Measurements from ENCODE around the gene NHS.

DNA sequence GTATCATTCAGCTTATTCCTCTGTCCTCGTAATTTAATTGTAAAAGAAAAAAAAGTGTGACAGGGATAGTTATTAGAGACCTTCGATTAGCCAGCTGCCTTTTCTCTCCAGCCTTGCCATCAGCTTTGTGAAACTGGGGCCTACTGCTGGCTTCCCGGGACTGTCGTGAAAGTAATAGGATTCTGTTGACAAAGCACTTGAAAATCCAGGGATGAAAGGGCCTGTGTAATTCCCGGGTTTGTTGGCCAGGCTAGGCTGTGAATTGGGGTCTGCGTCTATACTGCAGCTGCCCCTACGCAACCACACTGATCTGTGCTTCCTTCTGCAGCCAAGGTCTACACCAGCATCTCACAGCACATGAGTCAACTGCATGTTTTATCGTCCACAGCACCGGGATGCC is 241.9 kb downstream of the NHS start:
- TF ChIP-seq, protein P1, sequence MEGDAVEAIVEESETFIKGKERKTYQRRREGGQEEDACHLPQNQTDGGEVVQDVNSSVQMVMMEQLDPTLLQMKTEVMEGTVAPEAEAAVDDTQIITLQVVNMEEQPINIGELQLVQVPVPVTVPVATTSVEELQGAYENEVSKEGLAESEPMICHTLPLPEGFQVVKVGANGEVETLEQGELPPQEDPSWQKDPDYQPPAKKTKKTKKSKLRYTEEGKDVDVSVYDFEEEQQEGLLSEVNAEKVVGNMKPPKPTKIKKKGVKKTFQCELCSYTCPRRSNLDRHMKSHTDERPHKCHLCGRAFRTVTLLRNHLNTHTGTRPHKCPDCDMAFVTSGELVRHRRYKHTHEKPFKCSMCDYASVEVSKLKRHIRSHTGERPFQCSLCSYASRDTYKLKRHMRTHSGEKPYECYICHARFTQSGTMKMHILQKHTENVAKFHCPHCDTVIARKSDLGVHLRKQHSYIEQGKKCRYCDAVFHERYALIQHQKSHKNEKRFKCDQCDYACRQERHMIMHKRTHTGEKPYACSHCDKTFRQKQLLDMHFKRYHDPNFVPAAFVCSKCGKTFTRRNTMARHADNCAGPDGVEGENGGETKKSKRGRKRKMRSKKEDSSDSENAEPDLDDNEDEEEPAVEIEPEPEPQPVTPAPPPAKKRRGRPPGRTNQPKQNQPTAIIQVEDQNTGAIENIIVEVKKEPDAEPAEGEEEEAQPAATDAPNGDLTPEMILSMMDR (IDR thresholded peaks at IDR 0.05): no peak
- TF ChIP-seq POLR2A (IDR thresholded peaks at IDR 0.05): no peak
